Hepatocyte (in vitro differentiated cells): ENCODE measurements around the gene TNNI3. TPM values are rescaled to one million over a fixed set of nuclear protein-coding genes. Genes with fewer than 3 reads are reported as not detected.
"Not testable (repeated sequence)": the region's sequence is repeated elsewhere in the genome, so short reads cannot be mapped to it uniquely, and the experiment has no call there.

Experiments used
- DNase-seq: peaks from one replicate; pipeline ENCODE4 v3.0.0-alpha.2; 2016; ENCODE audit warnings: low spot score
- H2AFZ ChIP-seq: fragments of 200-600 bp; sonication (generic); 2 replicates; pipeline ENCODE4 v1.6.0; 2016; ENCODE audit warnings: antibody characterized with exemption, mild to moderate bottlenecking
- H3K27ac ChIP-seq: fragments of 200-600 bp; sonication (generic); 2 replicates; pipeline ENCODE4 v1.5.1; 2016; ENCODE audit warnings: mild to moderate bottlenecking
- H3K27me3 ChIP-seq: fragments of 200-600 bp; sonication (generic); 2 replicates; pipeline ENCODE4 v1.6.1; 2016
- H3K36me3 ChIP-seq: fragments of 200-600 bp; sonication (generic); replicated peaks from 2 replicates; pipeline ENCODE4 v1.5.1; 2016; ENCODE audit warnings: low read depth; ENCODE audit not compliant: insufficient read depth
- H3K4me1 ChIP-seq: fragments of 200-600 bp; sonication (generic); 2 replicates; pipeline ENCODE4 v1.5.1; 2016; ENCODE audit warnings: mild to moderate bottlenecking, moderate library complexity; ENCODE audit not compliant: insufficient read depth
- H3K4me2 ChIP-seq: fragments of 200-600 bp; sonication (generic); 2 replicates; pipeline ENCODE4 v1.6.0; 2016
- H3K4me3 ChIP-seq: fragments of 200-600 bp; sonication (generic); 2 replicates; pipeline ENCODE4 v1.5.1; 2016; ENCODE audit warnings: mild to moderate bottlenecking
- H3K79me2 ChIP-seq: fragments of 200-600 bp; sonication (generic); 2 replicates; pipeline ENCODE4 v1.6.0; 2017; ENCODE audit warnings: mild to moderate bottlenecking
- H3K9me2 ChIP-seq: fragments of 200-600 bp; sonication (generic); replicated peaks from 2 replicates; pipeline ENCODE4 v1.6.0; 2017; ENCODE audit warnings: mild to moderate bottlenecking; ENCODE audit not compliant: insufficient read depth
- H3K9me3 ChIP-seq: fragments of 200-600 bp; sonication (generic); 2 replicates; pipeline ENCODE4 v1.5.1; 2016; ENCODE audit warnings: low read depth, mild to moderate bottlenecking
- H4K20me1 ChIP-seq: fragments of 200-600 bp; sonication (generic); 2 replicates; pipeline ENCODE4 v1.6.0; 2016; ENCODE audit warnings: mild to moderate bottlenecking; ENCODE audit not compliant: insufficient read depth, poor library complexity, severe bottlenecking
- CTCF ChIP-seq: fragments of 200-600 bp; sonication (generic); IDR thresholded peaks from 2 replicates; pipeline ENCODE4 v1.5.1; 2016; ENCODE audit warnings: antibody characterized with exemption, mild to moderate bottlenecking; ENCODE audit not compliant: poor library complexity
- EZH2 ChIP-seq: fragments of 200-600 bp; sonication (generic); IDR thresholded peaks from 2 replicates; pipeline ENCODE4 v1.6.1; 2016; ENCODE audit warnings: antibody characterized with exemption, mild to moderate bottlenecking, borderline replicate concordance
- EZH2phosphoT487 ChIP-seq: fragments of 200-600 bp; sonication (generic); IDR thresholded peaks from one replicate; pipeline ENCODE4 v1.6.1; 2018; ENCODE audit warnings: antibody characterized with exemption, mild to moderate bottlenecking, low read depth, moderate library complexity; ENCODE audit not compliant: unreplicated experiment, severe bottlenecking
- WGBS: methylation state at CpG from one replicate; pipeline ENCODE4 v1.1.6; 2016; ENCODE audit warnings: low lambda C conversion rate; ENCODE audit errors: missing lambda C conversion rate; 5-methylcytosine and 5-hydroxymethylcytosine counted together
- polyA plus RNA-seq: library from polyadenylated mRNA; unstranded; fragments of >200 nt; fragmentation: Nextera tagmentation; extraction: Ambion mirVana; gene quantifications from 2 replicates; pipeline ENCODE4 v1.2.1, GENCODE V29; 2016
- total RNA-seq: library from RNA; depleted of rRNA; stranded (reverse); fragments of >200 nt; gene quantifications from 2 replicates; pipeline ENCODE4 v1.2.3, GENCODE V29; 2014

TNNI3 gene
- total RNA-seq (1.4 and 2.9 TPM in 2 replicates), polyA plus RNA-seq (1.4 and 1.6 TPM in 2 replicates)

DNA sequence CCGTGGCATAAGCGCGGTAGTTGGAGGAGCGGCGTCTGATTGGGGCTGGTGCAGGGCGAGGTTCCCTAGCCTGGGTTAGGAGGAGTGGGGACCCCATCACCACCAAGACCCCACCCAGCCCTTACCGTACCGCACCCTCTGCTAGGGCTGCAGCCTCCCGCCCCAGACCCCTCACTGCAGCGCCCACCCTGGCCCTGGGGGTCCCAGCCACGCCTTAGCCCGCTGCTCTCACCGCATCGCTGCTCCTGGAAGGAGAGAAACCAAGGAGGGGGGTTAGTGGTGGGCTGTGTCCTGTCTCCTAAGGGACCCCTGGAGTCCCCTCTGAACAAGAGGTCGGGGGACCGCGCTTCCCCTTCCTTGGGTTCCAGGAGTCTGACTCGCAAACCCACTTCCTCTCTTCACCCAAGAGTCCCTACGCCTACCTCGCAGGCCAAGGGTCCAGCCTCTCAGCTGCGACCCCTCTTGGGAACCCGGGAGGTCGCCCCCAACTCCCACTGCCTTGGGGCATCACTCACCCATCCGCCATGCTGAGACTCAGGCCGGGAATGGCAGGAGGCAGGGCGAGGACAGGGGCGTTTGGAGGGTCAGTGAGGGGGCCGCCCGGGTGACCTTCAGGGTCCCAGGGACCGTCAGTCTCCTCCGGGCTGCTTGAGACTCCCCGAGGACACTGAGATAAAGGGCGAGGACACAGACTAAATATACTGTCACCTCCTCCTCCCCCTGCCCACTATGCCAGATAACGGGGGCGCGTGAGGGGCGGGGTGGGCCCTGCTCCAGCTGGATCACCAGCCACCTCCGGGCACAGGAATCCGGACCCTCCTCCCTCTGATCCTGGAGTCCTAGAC lies at the start of gene TNNI3:
Gene TNNI3, minus strand, starts transcription at position 669 of the 845 bp plus-strand sequence. Its CDS starts 143 bp downstream, at position 526.
- Histone ChIP-seq H4K20me1 (no peaks in the 10 kb centered on the region), H3K27ac (no peak within 1 kb of the TSS), H3K4me3 (no peak within 1 kb of the TSS), H3K9me2 (no peaks in the 10 kb centered on the region), H3K36me3 (no peaks in the 10 kb centered on the region), H3K27me3 (peaks cover 39% of the 10 kb centered on the region), H3K9me3 (no peaks in the 10 kb centered on the region), H3K4me2 (peak within 1 kb of the TSS; percentile 77), H3K79me2 (no peaks in the 10 kb centered on the region), H2AFZ (no peak within 1 kb of the TSS), H3K4me1 (no peaks in the 10 kb centered on the region)
- WGBS = 62% methylated on average over 35 of the region's 39 CpGs
- no peak for DNase-seq
- TF ChIP-seq CTCF = no peak
- no peak for TF ChIP-seq EZH2
- no peak for TF ChIP-seq EZH2phosphoT487

DNA sequence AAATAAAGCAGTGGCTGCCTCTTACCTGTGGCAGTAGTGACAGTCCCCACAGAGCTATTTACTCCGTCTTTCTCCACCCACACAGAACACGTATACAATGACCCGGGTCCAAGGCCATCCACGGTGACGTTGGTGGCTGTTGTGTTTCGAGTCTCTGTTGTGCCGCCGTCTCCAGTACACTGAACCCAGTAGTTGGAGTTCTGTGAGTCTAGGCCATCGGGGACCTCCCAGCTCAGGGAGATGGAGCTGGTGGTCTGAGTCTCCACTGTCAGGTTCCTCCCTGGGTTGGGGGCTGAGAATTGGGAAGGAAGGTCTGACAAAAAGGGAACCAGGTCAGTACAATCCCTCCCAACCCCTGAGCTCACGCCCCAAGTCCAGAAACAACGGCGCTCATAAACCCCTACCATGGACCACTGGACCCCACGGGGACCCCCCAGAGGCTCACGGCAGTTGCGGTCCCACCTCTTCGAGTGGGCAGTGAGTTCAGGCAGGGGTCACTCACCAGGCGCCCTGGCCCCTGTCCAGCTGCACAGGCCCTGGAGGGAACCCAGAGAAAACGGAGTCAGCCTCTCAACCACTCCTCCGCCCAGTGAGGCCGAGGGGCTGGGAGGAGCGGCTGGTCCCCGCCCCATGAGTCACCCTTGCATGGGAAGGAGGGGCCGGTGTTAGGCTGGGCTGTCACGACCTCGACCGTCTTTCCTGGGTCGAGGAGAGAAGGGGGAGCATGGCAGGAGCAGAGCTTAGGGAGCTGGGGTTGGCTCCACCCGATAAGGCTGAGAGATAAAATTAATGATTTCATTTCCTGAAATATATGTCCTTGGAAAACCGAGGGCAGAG lies 49.4 kb upstream of the TNNI3 start:
- Histone ChIP-seq H4K20me1 (no peaks in the 10 kb centered on the region), H3K9me2 (no peaks in the 10 kb centered on the region), H3K4me2 (peak overlapping the region; percentile 76), H3K27ac (peak overlapping the region; percentile 93), H2AFZ (no peak overlapping the region), H3K4me3 (no peak overlapping the region), H3K79me2 (peaks cover 4% of the 10 kb centered on the region), H3K27me3 (no peaks in the 10 kb centered on the region), H3K36me3 (no peaks in the 10 kb centered on the region), H3K9me3 (no peaks in the 10 kb centered on the region), H3K4me1 (peaks cover 23% of the 10 kb centered on the region)
- TF ChIP-seq CTCF (no peak), EZH2 (no peak), EZH2phosphoT487 (no peak)
- WGBS = 30% methylated on average over 29 of the region's 29 CpGs
- peak; percentile 96 for DNase-seq

DNA sequence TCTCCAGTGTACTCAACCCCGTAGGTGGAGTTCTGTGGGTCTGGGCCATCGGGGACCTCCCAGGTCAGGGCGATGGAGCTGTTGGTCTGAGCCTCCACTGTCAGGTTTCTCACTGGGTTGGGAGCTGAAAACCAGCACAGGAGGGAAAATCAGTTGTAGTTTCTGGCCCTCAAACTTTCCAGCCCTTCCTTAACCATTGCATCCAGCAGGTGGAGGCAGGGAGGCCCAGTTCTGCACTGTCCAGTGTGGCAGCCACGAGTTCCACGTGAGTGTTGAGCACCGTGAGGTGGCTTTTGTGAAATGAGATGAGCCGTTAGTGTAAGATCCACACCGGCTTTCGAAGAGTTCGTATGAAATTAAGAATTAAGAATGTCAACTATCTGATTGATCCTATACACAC lies 44.7 kb upstream of the TNNI3 start:
- WGBS = 88% methylated on average over 10 of the region's 10 CpGs
- H3K4me2 ChIP-seq, H3K27ac ChIP-seq, H3K36me3 ChIP-seq, H3K9me3 ChIP-seq, H3K79me2 ChIP-seq, H3K4me3 ChIP-seq, H2AFZ ChIP-seq, H3K27me3 ChIP-seq, H4K20me1 ChIP-seq, H3K4me1 ChIP-seq, H3K9me2 ChIP-seq: not testable (repeated sequence)
- DNase-seq = peak; percentile 5
- TF ChIP-seq CTCF = peak; percentile 14
